Memory B cell (primary cell): ENCODE data around the gene ECM2.

Experiments used
- ATAC-seq: fragments of 150-1000 bp; cut with Tn5 transposase; 2 replicates; pipeline ENCODE4 v1.10.0; 2021; ENCODE audit warnings: low read depth, mild to moderate bottlenecking, moderate library complexity
- DNase-seq, 2 donors: peaks; one replicate each; pipeline ENCODE4 v3.0.0; 2022; ENCODE audit warnings: low spot score in 2 of 2
- H3K27ac Mint-ChIP-seq: one replicate; pipeline ENCODE4 v1.8.0; 2022; ENCODE audit warnings: mild to moderate bottlenecking, moderate library complexity, mixed read lengths
- H3K27me3 Mint-ChIP-seq: one replicate; pipeline ENCODE4 v1.8.0; 2022; ENCODE audit warnings: mixed read lengths
- H3K36me3 Mint-ChIP-seq: one replicate; pipeline ENCODE4 v1.8.0; 2022; ENCODE audit warnings: mild to moderate bottlenecking, mixed read lengths
- H3K4me1 Mint-ChIP-seq: one replicate; pipeline ENCODE4 v1.8.0; 2022; ENCODE audit warnings: mixed read lengths
- H3K4me3 Mint-ChIP-seq: one replicate; pipeline ENCODE4 v1.8.0; 2022; ENCODE audit warnings: mild to moderate bottlenecking, moderate library complexity, mixed read lengths
- H3K9me3 Mint-ChIP-seq: one replicate; pipeline ENCODE4 v1.8.0; 2022; ENCODE audit warnings: mixed read lengths

ECM2 gene

DNA sequence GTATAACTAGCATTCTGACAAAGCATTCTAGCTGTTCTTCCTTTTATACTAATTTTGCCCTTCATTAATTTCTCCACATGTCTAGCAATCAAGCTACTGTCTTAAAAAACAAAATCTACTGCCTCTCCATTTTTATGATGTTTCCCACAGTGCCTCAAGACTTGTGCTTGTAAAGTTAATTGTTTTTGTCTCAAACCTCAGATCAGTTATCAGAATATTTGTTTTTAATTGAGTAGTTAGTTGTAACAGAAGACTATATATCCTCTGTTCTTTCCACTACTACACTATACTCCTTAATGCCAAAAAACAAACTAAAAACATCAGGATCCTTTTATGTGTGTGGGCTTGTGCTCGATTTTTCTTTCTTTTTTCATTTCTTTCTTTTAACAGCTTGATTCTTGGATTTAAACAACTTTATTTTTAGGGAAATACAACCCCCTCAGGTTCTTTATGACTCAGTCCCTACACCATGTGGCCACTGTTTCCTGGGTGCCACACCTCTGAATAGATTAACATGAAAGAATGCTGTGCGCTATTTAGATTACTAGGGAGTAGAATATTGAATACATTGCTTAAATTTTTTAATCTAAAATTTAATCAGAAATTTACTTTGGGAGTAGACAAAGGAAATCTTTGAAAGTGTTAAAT, 54.7 kb downstream of the ECM2 start:
- ATAC-seq = no peak
- no peak for DNase-seq
- H3K4me1 Mint-ChIP-seq = no peaks in the 10 kb centered on the region
- no peaks in the 10 kb centered on the region for H3K27me3 Mint-ChIP-seq
- no peaks in the 10 kb centered on the region for H3K9me3 Mint-ChIP-seq
- no peaks in the 10 kb centered on the region for H3K36me3 Mint-ChIP-seq
- H3K4me3 Mint-ChIP-seq = no peak overlapping the region
- no peak overlapping the region for H3K27ac Mint-ChIP-seq

DNA sequence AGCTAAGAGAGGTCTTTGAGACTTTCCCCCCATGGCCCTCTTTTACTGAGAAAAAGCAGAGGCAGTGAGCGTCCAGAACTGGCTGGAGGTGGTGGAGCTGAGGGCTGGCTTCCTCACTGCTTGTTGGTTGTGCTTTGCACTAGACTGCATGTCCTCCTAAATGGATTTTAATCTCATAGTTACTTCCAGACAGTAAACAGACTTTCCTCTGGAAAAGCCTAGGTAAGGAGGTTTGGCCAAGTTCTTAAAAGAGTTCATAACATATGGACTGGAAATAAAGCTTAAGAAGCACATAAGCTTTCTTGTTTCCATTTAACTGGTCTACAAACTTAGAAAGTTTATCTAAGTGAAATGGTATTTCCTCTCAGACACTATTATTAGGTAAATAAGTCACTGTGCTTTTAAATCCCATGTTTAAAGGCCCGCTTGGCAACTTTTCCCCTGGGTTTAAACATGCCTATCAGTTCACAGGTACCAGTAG, 55.5 kb downstream of the ECM2 start:
- H3K9me3 Mint-ChIP-seq = no peaks in the 10 kb centered on the region
- H3K36me3 Mint-ChIP-seq = peaks cover 2% of the 10 kb centered on the region
- no peak for ATAC-seq
- H3K4me3 Mint-ChIP-seq = no peak overlapping the region
- no peak overlapping the region for H3K27ac Mint-ChIP-seq
- no peak for DNase-seq
- no peaks in the 10 kb centered on the region for H3K27me3 Mint-ChIP-seq
- no peaks in the 10 kb centered on the region for H3K4me1 Mint-ChIP-seq

DNA sequence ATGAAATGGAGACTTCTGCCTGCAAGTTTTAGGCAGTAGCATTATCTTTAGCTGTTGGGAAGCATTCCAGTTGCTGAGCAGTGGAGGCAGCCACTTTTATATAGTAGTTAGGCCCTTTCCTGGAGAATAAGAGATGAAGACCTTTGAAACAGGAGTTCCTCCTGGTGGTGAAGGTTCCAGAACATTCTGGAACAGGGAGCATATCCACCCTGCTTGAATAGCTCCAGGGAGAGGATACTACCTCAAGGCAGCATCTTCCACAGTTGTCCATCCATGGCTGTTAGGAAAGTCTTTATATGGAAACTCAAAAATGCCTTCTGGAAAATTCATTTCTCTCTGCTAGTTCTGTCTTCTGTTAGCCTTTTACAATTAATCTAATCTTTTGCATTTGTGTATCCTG, 56.4 kb downstream of the ECM2 start:
- DNase-seq (no peak), ATAC-seq (no peak)
- no peaks in the 10 kb centered on the region for H3K4me1 Mint-ChIP-seq
- no peak overlapping the region for H3K4me3 Mint-ChIP-seq
- no peak overlapping the region for H3K27ac Mint-ChIP-seq
- peaks cover 3% of the 10 kb centered on the region for H3K36me3 Mint-ChIP-seq
- H3K9me3 Mint-ChIP-seq = no peaks in the 10 kb centered on the region
- H3K27me3 Mint-ChIP-seq = no peaks in the 10 kb centered on the region

DNA sequence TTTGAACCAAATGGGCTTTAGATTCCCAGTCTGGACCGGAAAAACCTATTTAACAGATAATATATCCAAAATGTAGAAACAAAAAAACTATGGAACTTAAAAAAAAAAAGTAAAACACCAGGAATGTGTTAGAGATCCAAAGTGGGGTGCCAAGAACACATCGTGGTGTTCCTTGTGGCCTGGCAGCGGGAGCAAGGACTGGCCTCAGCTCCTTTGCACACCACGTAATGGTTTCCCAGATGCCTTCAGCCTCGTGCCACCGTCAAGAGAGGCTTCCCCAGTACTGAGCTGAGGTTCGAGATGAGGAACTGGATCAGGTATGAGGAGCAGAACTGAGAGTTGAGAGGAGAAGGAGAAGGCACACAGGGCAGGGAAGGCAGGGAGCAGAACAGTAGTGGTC, 57.0 kb downstream of the ECM2 start:
- H3K36me3 Mint-ChIP-seq = peaks cover 3% of the 10 kb centered on the region
- H3K9me3 Mint-ChIP-seq = no peaks in the 10 kb centered on the region
- H3K4me1 Mint-ChIP-seq = no peaks in the 10 kb centered on the region
- H3K4me3 Mint-ChIP-seq = no peak overlapping the region
- DNase-seq = no peak
- no peaks in the 10 kb centered on the region for H3K27me3 Mint-ChIP-seq
- no peak for ATAC-seq
- H3K27ac Mint-ChIP-seq = no peak overlapping the region

DNA sequence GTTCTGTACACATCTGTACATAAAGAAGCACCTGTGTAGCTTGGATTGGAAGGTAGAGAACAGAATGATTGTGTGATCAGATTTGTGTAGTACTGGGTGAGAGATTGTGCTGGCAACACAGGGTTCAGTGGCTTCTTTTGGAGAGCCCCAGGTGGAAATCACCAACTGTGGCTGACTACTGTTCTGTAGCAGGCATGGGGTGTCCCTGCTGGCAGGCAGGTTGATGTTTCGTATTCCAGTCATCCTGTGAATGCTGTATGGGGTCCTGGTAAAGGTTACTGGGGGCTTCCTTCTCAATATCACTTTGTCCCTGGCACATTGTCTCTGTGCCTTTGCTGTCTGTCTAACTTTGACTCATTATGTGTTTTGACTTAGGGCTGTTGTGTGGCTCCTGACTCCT, 58.8 kb downstream of the ECM2 start:
- H3K36me3 Mint-ChIP-seq = peaks cover 3% of the 10 kb centered on the region
- H3K27ac Mint-ChIP-seq = no peak overlapping the region
- H3K4me1 Mint-ChIP-seq = no peaks in the 10 kb centered on the region
- DNase-seq = no peak
- ATAC-seq = no peak
- no peaks in the 10 kb centered on the region for H3K9me3 Mint-ChIP-seq
- H3K27me3 Mint-ChIP-seq = no peaks in the 10 kb centered on the region
- no peak overlapping the region for H3K4me3 Mint-ChIP-seq

DNA sequence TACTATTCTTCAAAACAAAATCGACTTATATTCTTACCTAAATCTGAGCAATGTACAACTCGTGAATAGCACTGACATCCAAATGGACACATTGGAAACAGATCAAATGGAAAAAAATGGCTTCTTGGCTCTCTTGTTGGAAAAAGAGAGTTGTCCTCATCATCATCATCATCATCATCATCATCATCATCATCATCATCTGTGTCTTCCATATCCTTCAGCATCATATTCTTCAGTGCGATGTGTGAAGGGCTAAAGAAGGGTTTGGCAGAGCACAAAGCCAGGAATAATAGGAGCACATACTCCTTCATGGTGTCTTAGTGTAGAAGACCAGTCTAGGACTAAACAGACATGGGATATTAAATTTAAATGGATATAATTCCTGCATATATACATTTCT, 61.2 kb downstream of the ECM2 start:
- DNase-seq = no peak
- Mint-ChIP-seq H3K4me1 (no peaks in the 10 kb centered on the region), H3K4me3 (no peak overlapping the region), H3K27me3 (no peaks in the 10 kb centered on the region), H3K36me3 (peaks cover 3% of the 10 kb centered on the region), H3K27ac (no peak overlapping the region), H3K9me3 (no peaks in the 10 kb centered on the region)
- no peak for ATAC-seq

DNA sequence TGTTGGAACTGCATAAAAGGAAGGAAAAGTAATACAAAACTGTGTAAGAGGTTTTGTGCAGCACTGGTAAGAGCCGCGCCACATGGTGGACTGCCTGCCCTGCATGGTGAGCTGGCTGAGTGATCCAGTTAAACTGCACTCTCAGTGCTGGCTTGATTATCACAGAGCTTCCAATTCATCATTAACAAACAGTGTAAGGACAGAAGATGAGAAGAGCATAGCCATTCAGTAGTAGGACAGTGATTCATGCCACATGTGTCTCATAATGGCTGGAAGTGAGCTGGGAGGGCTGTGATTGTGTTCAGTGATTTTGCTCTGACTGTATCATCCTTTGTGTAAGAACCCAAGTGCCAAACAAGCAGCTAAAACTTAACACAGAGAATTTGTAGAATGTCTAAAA, 67.6 kb downstream of the ECM2 start:
- Mint-ChIP-seq H3K4me3 (no peak overlapping the region), H3K9me3 (no peaks in the 10 kb centered on the region), H3K4me1 (no peaks in the 10 kb centered on the region), H3K36me3 (no peaks in the 10 kb centered on the region), H3K27ac (no peak overlapping the region), H3K27me3 (no peaks in the 10 kb centered on the region)
- ATAC-seq (no peak), DNase-seq (no peak)

DNA sequence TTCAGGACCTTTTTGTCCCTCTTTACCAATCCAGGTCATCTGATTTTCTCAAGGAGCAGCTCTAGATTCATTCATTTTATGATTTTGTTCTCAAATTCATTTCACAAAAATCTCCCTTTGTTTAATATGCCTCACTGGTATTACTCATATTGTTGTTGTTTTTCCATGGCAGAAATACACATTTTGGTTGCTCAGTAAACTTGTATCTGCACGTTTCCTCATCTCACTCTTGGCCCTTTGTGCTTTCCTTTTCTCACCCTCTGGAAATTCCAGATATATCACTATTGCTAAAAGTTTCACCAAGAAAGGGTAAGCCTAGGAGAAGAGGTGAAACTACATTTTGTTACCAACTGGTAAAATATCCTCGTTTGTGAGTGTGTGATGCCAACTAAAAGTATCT, 68.3 kb downstream of the ECM2 start:
- H3K4me1 Mint-ChIP-seq = no peaks in the 10 kb centered on the region
- no peak overlapping the region for H3K27ac Mint-ChIP-seq
- no peak overlapping the region for H3K4me3 Mint-ChIP-seq
- H3K36me3 Mint-ChIP-seq = no peaks in the 10 kb centered on the region
- ATAC-seq = no peak
- no peak for DNase-seq
- H3K27me3 Mint-ChIP-seq = no peaks in the 10 kb centered on the region
- H3K9me3 Mint-ChIP-seq = no peaks in the 10 kb centered on the region

DNA sequence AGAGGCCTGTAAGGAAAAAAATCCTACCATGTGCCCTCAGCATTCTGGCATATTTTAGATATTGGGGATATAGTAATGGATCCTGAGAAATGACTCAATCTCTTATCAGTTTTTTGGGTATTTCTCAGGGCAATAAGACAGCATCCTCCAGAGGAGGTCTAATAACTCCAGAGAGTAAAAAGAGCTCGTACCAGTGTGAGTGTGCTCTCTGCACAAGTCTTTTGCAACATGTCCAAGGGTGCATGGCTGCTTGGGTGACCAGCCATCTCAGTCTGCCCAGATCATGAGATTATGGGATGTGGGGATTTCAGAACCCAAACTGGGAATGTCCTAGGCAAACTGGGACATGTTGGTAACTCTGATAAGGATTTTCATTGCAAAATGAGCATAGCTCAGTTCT, 68.7 kb downstream of the ECM2 start:
- Mint-ChIP-seq H3K4me1 (no peaks in the 10 kb centered on the region), H3K27me3 (no peaks in the 10 kb centered on the region), H3K4me3 (no peak overlapping the region), H3K36me3 (no peaks in the 10 kb centered on the region), H3K27ac (no peak overlapping the region), H3K9me3 (no peaks in the 10 kb centered on the region)
- DNase-seq (no peak), ATAC-seq (no peak)

DNA sequence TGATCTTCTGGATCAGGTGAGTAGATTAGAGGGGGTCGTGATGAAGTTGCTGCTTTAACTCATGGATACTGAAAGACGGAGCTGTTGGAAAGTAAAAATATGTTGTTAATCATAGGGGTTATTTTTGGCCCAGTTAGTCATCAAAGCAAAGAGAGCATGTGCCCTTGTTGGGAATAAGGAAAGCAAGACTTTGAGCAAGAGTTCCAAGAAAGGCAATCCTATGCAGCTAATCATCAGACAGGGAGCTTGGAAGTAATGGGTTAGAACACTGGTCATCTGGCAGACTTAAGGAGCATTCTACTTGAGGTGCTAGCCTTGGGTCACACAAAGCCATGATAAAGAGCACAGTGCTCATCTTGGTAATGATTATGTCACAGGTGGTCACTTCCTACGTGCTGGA, 71.8 kb downstream of the ECM2 start:
- Mint-ChIP-seq H3K9me3 (no peaks in the 10 kb centered on the region), H3K4me3 (no peak overlapping the region), H3K27me3 (no peaks in the 10 kb centered on the region), H3K27ac (no peak overlapping the region), H3K4me1 (no peaks in the 10 kb centered on the region), H3K36me3 (no peaks in the 10 kb centered on the region)
- ATAC-seq = no peak
- DNase-seq = no peak

DNA sequence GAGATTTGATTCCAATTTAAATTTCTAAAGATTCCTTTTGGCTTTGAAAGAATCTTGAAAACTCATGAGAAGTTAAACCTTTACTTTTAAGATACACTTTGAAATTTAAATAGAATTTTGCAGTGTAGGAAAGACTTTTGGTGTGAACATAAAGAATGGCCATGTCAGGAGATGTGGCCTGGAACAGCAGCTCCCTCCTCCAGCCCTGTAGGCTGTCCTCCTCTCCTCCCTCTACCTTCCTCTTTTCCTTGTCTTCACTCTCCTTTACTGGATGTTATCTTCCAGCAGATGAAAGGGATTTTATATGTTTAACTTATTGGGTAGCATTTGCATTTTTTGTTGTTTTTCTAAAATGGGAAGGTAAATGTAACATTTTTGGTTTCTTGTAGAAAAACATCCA, 72.4 kb downstream of the ECM2 start:
- Mint-ChIP-seq H3K9me3 (no peaks in the 10 kb centered on the region), H3K27me3 (no peaks in the 10 kb centered on the region), H3K36me3 (no peaks in the 10 kb centered on the region), H3K4me1 (no peaks in the 10 kb centered on the region), H3K27ac (no peak overlapping the region), H3K4me3 (no peak overlapping the region)
- ATAC-seq (no peak), DNase-seq (no peak)

DNA sequence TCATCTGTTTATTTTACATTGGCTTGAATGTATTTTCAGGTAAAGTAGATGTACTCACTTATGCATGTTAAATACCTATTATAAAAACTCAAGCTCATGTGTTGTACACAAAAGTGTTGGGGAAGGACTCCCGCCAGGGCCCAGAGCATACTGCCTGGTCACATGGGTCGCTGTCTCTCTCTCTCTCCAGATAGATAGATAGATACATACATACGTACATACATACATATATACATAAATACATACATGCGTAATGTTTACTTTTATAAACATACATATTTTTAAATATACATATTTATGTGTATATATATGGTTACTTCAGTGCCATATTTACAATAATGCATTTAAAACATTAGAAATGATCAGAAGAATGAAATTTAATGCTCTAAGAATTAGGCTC, 78.2 kb downstream of the ECM2 start:
- no peak overlapping the region for H3K27ac Mint-ChIP-seq
- DNase-seq (no peak), ATAC-seq (no peak)
- H3K4me3 Mint-ChIP-seq = no peak overlapping the region
- no peaks in the 10 kb centered on the region for H3K9me3 Mint-ChIP-seq
- H3K27me3 Mint-ChIP-seq = no peaks in the 10 kb centered on the region
- no peaks in the 10 kb centered on the region for H3K36me3 Mint-ChIP-seq
- H3K4me1 Mint-ChIP-seq = no peaks in the 10 kb centered on the region

DNA sequence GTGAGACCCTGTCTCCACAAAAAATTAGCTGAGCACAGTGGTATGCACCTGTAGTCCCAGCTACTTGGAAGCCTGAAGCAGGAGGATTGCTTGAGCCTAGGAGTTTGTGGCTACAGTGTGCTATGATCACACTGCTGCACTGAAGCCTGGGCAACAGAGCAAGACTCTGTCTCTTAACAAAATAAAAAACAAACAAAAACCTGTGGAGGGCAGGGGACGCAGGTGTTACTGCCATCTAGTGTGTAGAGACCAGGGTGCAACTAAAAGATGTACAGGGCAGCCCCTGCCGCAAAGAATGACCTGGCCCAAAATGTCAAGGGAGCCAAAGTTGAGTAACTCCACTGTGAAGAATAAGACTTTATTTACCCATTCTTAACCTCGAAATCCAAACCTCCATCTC, 80.6 kb downstream of the ECM2 start:
- no peaks in the 10 kb centered on the region for H3K36me3 Mint-ChIP-seq
- ATAC-seq = no peak

DNA sequence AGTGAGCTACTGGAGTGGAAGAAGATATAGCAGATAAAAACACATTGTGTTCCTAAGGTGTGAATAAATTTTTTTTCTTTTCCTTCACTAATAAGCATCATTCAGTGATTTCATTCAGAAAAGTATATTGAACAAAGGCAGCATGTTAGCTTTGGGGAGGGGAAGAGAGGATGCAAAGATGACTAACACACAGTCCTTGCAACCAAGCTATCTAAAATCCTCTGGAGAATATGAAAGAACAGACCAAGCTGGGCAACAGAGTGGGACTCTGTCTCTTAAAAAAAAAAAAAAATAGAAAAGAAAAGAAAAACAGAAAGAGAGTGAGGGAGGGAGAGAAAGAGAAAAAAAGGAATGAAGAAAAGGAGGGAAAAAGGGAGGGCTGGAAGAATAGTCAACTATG, 89.3 kb downstream of the ECM2 start:
- H3K9me3 Mint-ChIP-seq = no peaks in the 10 kb centered on the region
- no peaks in the 10 kb centered on the region for H3K4me1 Mint-ChIP-seq
- H3K27ac Mint-ChIP-seq = no peak overlapping the region
- DNase-seq = no peak
- H3K36me3 Mint-ChIP-seq = no peaks in the 10 kb centered on the region
- ATAC-seq = no peak
- H3K4me3 Mint-ChIP-seq = no peak overlapping the region
- H3K27me3 Mint-ChIP-seq = no peaks in the 10 kb centered on the region

More for the DNA sequence above, 80.6 kb downstream of the ECM2 start:
- Mint-ChIP-seq H3K4me3 (no peak overlapping the region), H3K9me3 (no peaks in the 10 kb centered on the region), H3K27ac (no peak overlapping the region), H3K4me1 (no peaks in the 10 kb centered on the region), H3K27me3 (no peaks in the 10 kb centered on the region)
- DNase-seq = no peak
